ENCODE results near the gene B3GAT3. TPM values are rescaled to one million over a fixed set of nuclear protein-coding genes. Genes with fewer than 3 reads are reported as not detected.
A peak's percentile ranks its signal among the peaks of the same experiment; 100 is the strongest.
"Not testable (repeated sequence)": the region's sequence is repeated elsewhere in the genome, so short reads cannot be mapped to it uniquely, and the experiment has no call there.

Gene B3GAT3
- polyA plus RNA-seq, 1 donor from 2014 or later: 102 TPM

- peak within 1 kb of the TSS; percentile 96 for H3K27ac ChIP-seq (ENCODE audit: low read length)
- H3K79me2 ChIP-seq (replicated peaks; ENCODE audit: insufficient read depth, low read length): peaks cover 9% of the 10 kb centered on the region
- H4K20me1 ChIP-seq (ENCODE audit: insufficient read depth): no peaks in the 10 kb centered on the region
- H2AFZ ChIP-seq (ENCODE audit: low read depth, low read length): peak within 1 kb of the TSS; percentile 67
- H3K36me3 ChIP-seq (ENCODE audit: insufficient read depth, low read length): peaks cover 7% of the 10 kb centered on the region
- TF ChIP-seq SMC3 (conservative IDR thresholded peaks at IDR 0.05; ENCODE audit: poor library complexity): peak; percentile 37
- TF ChIP-seq TAF1 (IDR thresholded peaks at IDR 0.05; ENCODE audit: low read depth): peak; percentile 87
- peak; percentile 80 for TF ChIP-seq REST (IDR thresholded peaks at IDR 0.05; ENCODE audit: borderline replicate concordance)
- peak; percentile 52 for TF ChIP-seq RAD21 (conservative IDR thresholded peaks at IDR 0.05)
- no peak for TF ChIP-seq EZH2 (IDR thresholded peaks at IDR 0.05; ENCODE audit: borderline replicate concordance, insufficient read depth, low read length, poor library complexity, severe bottlenecking)
- peak; percentile 92 for TF ChIP-seq POLR2AphosphoS5 (IDR thresholded peaks at IDR 0.05)
- peak; percentile 89 for TF ChIP-seq MXI1 (conservative IDR thresholded peaks at IDR 0.05; ENCODE audit: poor library complexity, severe bottlenecking)
- TF ChIP-seq CTCF (IDR thresholded peaks at IDR 0.05; ENCODE audit: poor library complexity, severe bottlenecking): peak; percentile 41
- peak; percentile 90 for TF ChIP-seq EP300 (conservative IDR thresholded peaks at IDR 0.05; ENCODE audit: poor library complexity, severe bottlenecking)
- H3K9ac ChIP-seq (ENCODE audit: low read length): peak within 1 kb of the TSS; percentile 94
- H3K27me3 ChIP-seq (ENCODE audit: insufficient read depth, low read depth, low read length): no peaks in the 10 kb centered on the region
- H3K9me3 ChIP-seq (ENCODE audit: low read length): no peaks in the 10 kb centered on the region
- peak within 1 kb of the TSS; percentile 81 for H3K4me3 ChIP-seq (ENCODE audit: low read length)
- peak within 1 kb of the TSS; percentile 82 for H3K4me2 ChIP-seq (ENCODE audit: low read length)
- peaks cover 7% of the 10 kb centered on the region for H3F3A ChIP-seq (ENCODE audit: insufficient read depth, low read length, poor library complexity, severe bottlenecking)
- no peaks in the 10 kb centered on the region for H3K9me2 ChIP-seq (ENCODE audit: insufficient read depth, low read length)
Measured at GRCh38 chr11:62591448-62592145, 30.2 kb downstream of the B3GAT3 start, which contains the start of gene TUT1. Gene TUT1 (minus strand): TSS chr11:62591523. CDS start chr11:62591485, 38 bp downstream.

GRCh38 chr11:62588966-62589637 is 32.7 kb downstream of the B3GAT3 start:
- peaks cover 9% of the 10 kb centered on the region for H3K79me2 ChIP-seq (replicated peaks; ENCODE audit: insufficient read depth, low read length)
- TF ChIP-seq CTCF (IDR thresholded peaks at IDR 0.05; ENCODE audit: poor library complexity, severe bottlenecking) (peak; percentile 46), RAD21 (conservative IDR thresholded peaks at IDR 0.05) (no peak)
- H3F3A ChIP-seq (ENCODE audit: insufficient read depth, low read length, poor library complexity, severe bottlenecking): peaks cover 7% of the 10 kb centered on the region
- no peaks in the 10 kb centered on the region for H3K9me2 ChIP-seq (ENCODE audit: insufficient read depth, low read length)
- H3K9me3 ChIP-seq (ENCODE audit: low read length): no peaks in the 10 kb centered on the region
- no peak overlapping the region for H3K9ac ChIP-seq (ENCODE audit: low read length)
- H2AFZ ChIP-seq (ENCODE audit: low read depth, low read length): no peak overlapping the region
- peaks cover 7% of the 10 kb centered on the region for H3K36me3 ChIP-seq (ENCODE audit: insufficient read depth, low read length)
- no peak overlapping the region for H3K4me2 ChIP-seq (ENCODE audit: low read length)
- no peaks in the 10 kb centered on the region for H4K20me1 ChIP-seq (ENCODE audit: insufficient read depth)
- H3K27ac ChIP-seq (ENCODE audit: low read length): no peak overlapping the region
- no peaks in the 10 kb centered on the region for H3K27me3 ChIP-seq (ENCODE audit: insufficient read depth, low read depth, low read length)
- no peak overlapping the region for H3K4me3 ChIP-seq (ENCODE audit: low read length)

- H3K36me3 ChIP-seq (ENCODE audit: insufficient read depth, low read length); H4K20me1 ChIP-seq (ENCODE audit: insufficient read depth); H3K27ac ChIP-seq (ENCODE audit: low read length); H3K4me3 ChIP-seq (ENCODE audit: low read length); H3F3A ChIP-seq (ENCODE audit: insufficient read depth, low read length, poor library complexity, severe bottlenecking); H2AFZ ChIP-seq (ENCODE audit: low read depth, low read length); H3K9me2 ChIP-seq (ENCODE audit: insufficient read depth, low read length); H3K9ac ChIP-seq (ENCODE audit: low read length); H3K79me2 ChIP-seq (replicated peaks; ENCODE audit: insufficient read depth, low read length); H3K4me2 ChIP-seq (ENCODE audit: low read length); H3K9me3 ChIP-seq (ENCODE audit: low read length); H3K27me3 ChIP-seq (ENCODE audit: insufficient read depth, low read depth, low read length): not testable (repeated sequence)
Measured at GRCh38 chr11:62585356-62585755, 36.4 kb downstream of the B3GAT3 start.

GRCh38 chr11:62581735-62582134 is 40.1 kb downstream of the B3GAT3 start:
- not testable (repeated sequence) for H3K27ac ChIP-seq (ENCODE audit: low read length); H4K20me1 ChIP-seq (ENCODE audit: insufficient read depth); H3F3A ChIP-seq (ENCODE audit: insufficient read depth, low read length, poor library complexity, severe bottlenecking); H3K9me2 ChIP-seq (ENCODE audit: insufficient read depth, low read length); H3K4me2 ChIP-seq (ENCODE audit: low read length); H3K79me2 ChIP-seq (replicated peaks; ENCODE audit: insufficient read depth, low read length); H3K36me3 ChIP-seq (ENCODE audit: insufficient read depth, low read length); H3K9ac ChIP-seq (ENCODE audit: low read length); H3K4me3 ChIP-seq (ENCODE audit: low read length); H3K9me3 ChIP-seq (ENCODE audit: low read length); H3K27me3 ChIP-seq (ENCODE audit: insufficient read depth, low read depth, low read length); H2AFZ ChIP-seq (ENCODE audit: low read depth, low read length)
